Measurements from ENCODE around the gene ANKRD39. TPM values are rescaled to one million over a fixed set of nuclear protein-coding genes. Genes with fewer than 3 reads are reported as not detected.

Gene ANKRD39
- total RNA-seq, 2 donors from 2014 or later, result 8.4 to 18.0 TPM

GRCh38 chr2:96828874-96829273, 28.9 kb downstream of the ANKRD39 start:
- Histone ChIP-seq H3K4me3 (no peak overlapping the region), H3K27me3 (replicated peaks; ENCODE audit: insufficient read depth) (no peaks in the 10 kb centered on the region), H3K9me3 (no peaks in the 10 kb centered on the region), H3K4me1 (ENCODE audit: control insufficient read depth in 1 of 2, low read depth in 2 of 2) (peaks cover 0 to 3% of the 10 kb centered on the region in 2 donors), H3K36me3 (peaks cover 49% of the 10 kb centered on the region), H3K27ac (no peak overlapping the region)
- ATAC-seq (ENCODE audit: insufficient number of reproducible peaks, low FRiP score, low read depth) (no peak), DNase-seq (ENCODE audit: low spot score) (no peak)
- no peak for TF ChIP-seq CTCF (IDR thresholded peaks at IDR 0.05)

- no peak for ATAC-seq (ENCODE audit: insufficient number of reproducible peaks, low FRiP score, low read depth)
- peaks cover 49% of the 10 kb centered on the region for H3K36me3 ChIP-seq
- H3K27me3 ChIP-seq (replicated peaks; ENCODE audit: insufficient read depth), result no peaks in the 10 kb centered on the region
- H3K4me3 ChIP-seq, result no peak overlapping the region
- no peak for TF ChIP-seq CTCF (IDR thresholded peaks at IDR 0.05)
- peaks cover 0 to 3% of the 10 kb centered on the region in 2 donors for H3K4me1 ChIP-seq (ENCODE audit: control insufficient read depth in 1 of 2, low read depth in 2 of 2)
- DNase-seq (ENCODE audit: low spot score), result no peak
- H3K27ac ChIP-seq, result no peak overlapping the region
- H3K9me3 ChIP-seq, result no peaks in the 10 kb centered on the region
Measured at GRCh38 chr2:96828436-96828835, 29.4 kb downstream of the ANKRD39 start.

GRCh38 chr2:96826546-96827278, 31.1 kb downstream of the ANKRD39 start:
- H3K9me3 ChIP-seq, result no peaks in the 10 kb centered on the region
- peaks cover 0 to 3% of the 10 kb centered on the region in 2 donors for H3K4me1 ChIP-seq (ENCODE audit: control insufficient read depth in 1 of 2, low read depth in 2 of 2)
- peaks cover 49% of the 10 kb centered on the region for H3K36me3 ChIP-seq
- DNase-seq (ENCODE audit: low spot score) (no peak), ATAC-seq (ENCODE audit: insufficient number of reproducible peaks, low FRiP score, low read depth) (no peak)
- H3K27me3 ChIP-seq (replicated peaks; ENCODE audit: insufficient read depth), result no peaks in the 10 kb centered on the region
- no peak overlapping the region for H3K27ac ChIP-seq
- H3K4me3 ChIP-seq, result no peak overlapping the region
- TF ChIP-seq CTCF (IDR thresholded peaks at IDR 0.05), result no peak

- Histone ChIP-seq H3K27me3 (replicated peaks; ENCODE audit: insufficient read depth) (no peaks in the 10 kb centered on the region), H3K27ac (no peak overlapping the region), H3K4me3 (no peak overlapping the region), H3K9me3 (no peaks in the 10 kb centered on the region), H3K4me1 (ENCODE audit: control insufficient read depth in 1 of 2, low read depth in 2 of 2) (peaks cover 3 to 16% of the 10 kb centered on the region in 2 donors), H3K36me3 (peaks cover 38% of the 10 kb centered on the region)
- TF ChIP-seq CTCF (IDR thresholded peaks at IDR 0.05), result no peak
- DNase-seq (ENCODE audit: low spot score) (no peak), ATAC-seq (ENCODE audit: insufficient number of reproducible peaks, low FRiP score, low read depth) (no peak)
Measured at GRCh38 chr2:96825057-96825456, 32.8 kb downstream of the ANKRD39 start.

- H3K27ac ChIP-seq, result no peak overlapping the region
- peaks cover 34% of the 10 kb centered on the region for H3K36me3 ChIP-seq
- ATAC-seq (ENCODE audit: insufficient number of reproducible peaks, low FRiP score, low read depth), result no peak
- H3K4me3 ChIP-seq, result no peak overlapping the region
- H3K27me3 ChIP-seq (replicated peaks; ENCODE audit: insufficient read depth), result no peaks in the 10 kb centered on the region
- DNase-seq (ENCODE audit: low spot score), result no peak
- peaks cover 7 to 24% of the 10 kb centered on the region in 2 donors for H3K4me1 ChIP-seq (ENCODE audit: control insufficient read depth in 1 of 2, low read depth in 2 of 2)
- no peak for TF ChIP-seq CTCF (IDR thresholded peaks at IDR 0.05)
- H3K9me3 ChIP-seq, result no peaks in the 10 kb centered on the region
Measured at GRCh38 chr2:96824079-96824870, 33.5 kb downstream of the ANKRD39 start.
